Breast epithelium (tissue), 3 donors: ENCODE results near the gene KREMEN1.

Experiments
- POLR2A ChIP-seq: fragments of 450-650 bp; IDR thresholded peaks from one replicate; pipeline ENCODE4 v1.6.1; 2016; ENCODE audit warnings: antibody characterized with exemption, mild to moderate bottlenecking, moderate library complexity
- TF ChIP-seq, protein P1 (sequence below), 3 donors: fragments of 450-650 bp; IDR thresholded peaks; one replicate each; pipeline ENCODE4 v1.5.1; 2016 to 2017; ENCODE audit warnings: antibody characterized with exemption in 3 of 3, mild to moderate bottlenecking in 3 of 3, moderate library complexity in 3 of 3

DNA sequence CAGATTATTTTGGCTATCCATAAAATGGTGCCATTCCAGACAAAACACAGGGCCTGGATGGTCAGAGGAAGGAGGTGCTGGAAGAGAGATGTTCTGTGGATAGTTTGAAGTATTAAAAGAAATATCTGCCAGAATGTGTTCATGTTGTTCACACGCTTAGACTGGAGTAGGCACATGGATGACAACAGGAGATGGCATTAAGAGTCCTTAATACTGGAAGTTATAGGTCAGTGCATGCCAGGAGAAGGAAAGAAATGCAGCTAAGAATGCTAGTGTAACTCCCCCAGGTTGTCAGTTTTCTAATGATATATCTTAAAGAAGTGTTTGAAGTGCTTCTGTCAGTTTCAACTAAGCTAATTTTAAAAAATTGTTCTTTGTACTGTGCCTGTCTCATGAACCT lies 20.2 kb downstream of the KREMEN1 start:
- TF ChIP-seq POLR2A, result no peak
- TF ChIP-seq, protein P1, sequence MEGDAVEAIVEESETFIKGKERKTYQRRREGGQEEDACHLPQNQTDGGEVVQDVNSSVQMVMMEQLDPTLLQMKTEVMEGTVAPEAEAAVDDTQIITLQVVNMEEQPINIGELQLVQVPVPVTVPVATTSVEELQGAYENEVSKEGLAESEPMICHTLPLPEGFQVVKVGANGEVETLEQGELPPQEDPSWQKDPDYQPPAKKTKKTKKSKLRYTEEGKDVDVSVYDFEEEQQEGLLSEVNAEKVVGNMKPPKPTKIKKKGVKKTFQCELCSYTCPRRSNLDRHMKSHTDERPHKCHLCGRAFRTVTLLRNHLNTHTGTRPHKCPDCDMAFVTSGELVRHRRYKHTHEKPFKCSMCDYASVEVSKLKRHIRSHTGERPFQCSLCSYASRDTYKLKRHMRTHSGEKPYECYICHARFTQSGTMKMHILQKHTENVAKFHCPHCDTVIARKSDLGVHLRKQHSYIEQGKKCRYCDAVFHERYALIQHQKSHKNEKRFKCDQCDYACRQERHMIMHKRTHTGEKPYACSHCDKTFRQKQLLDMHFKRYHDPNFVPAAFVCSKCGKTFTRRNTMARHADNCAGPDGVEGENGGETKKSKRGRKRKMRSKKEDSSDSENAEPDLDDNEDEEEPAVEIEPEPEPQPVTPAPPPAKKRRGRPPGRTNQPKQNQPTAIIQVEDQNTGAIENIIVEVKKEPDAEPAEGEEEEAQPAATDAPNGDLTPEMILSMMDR (IDR thresholded peaks at IDR 0.05), result no peak
